Gastrocnemius medialis (tissue), 4 donors: ENCODE data around the gene LEFTY1. TPM values are rescaled to one million over a fixed set of nuclear protein-coding genes. Genes with fewer than 3 reads are reported as not detected.
A peak's percentile ranks its signal among the peaks of the same experiment; 100 is the strongest.

ENCODE experiments used
- ATAC-seq, 2 donors: fragments of 150-250 bp; one replicate each; pipeline ENCODE4 v1.9.1; 2016
- DNase-seq, 2 donors: peaks; one replicate each; pipeline ENCODE4 v3.0.0-alpha.2; 2019
- H3K27ac ChIP-seq, 4 donors: fragments of 200-600 bp; sonication (generic); 1 replicate in 1 of 4; 2 replicates in 3 of 4; pipeline ENCODE4 v1.5.1; 2016 to 2018; ENCODE audit warnings: mild to moderate bottlenecking in 2 of 4, moderate library complexity in 1 of 4
- H3K27me3 ChIP-seq, 3 donors: fragments of 200-600 bp; sonication (generic) in 2 of 3; 1 replicate in 1 of 3; 2 replicates in 2 of 3; pipeline versions ENCODE4 v1.5.1 to v1.6.0; 2016 to 2019; ENCODE audit warnings: mild to moderate bottlenecking in 1 of 3, moderate library complexity in 1 of 3
- H3K36me3 ChIP-seq, 2 donors: fragments of 200-600 bp; sonication (generic) in 1 of 2; one replicate each; pipeline ENCODE4 v1.5.1; 2017 to 2018
- H3K4me1 ChIP-seq, 2 donors: fragments of 200-600 bp; sonication (generic) in 1 of 2; one replicate each; pipeline ENCODE4 v1.5.1; 2016 to 2017; ENCODE audit warnings: mild to moderate bottlenecking in 2 of 2
- H3K4me3 ChIP-seq, 4 donors: fragments of 200-600 bp; sonication (generic) in 3 of 4; 1 replicate in 1 of 4; 2 replicates in 3 of 4; pipeline ENCODE4 v1.5.1; 2016 to 2019; ENCODE audit warnings: mild to moderate bottlenecking in 2 of 4
- H3K9me3 ChIP-seq, 3 donors: fragments of 200-600 bp; sonication (generic) in 2 of 3; 1 replicate in 1 of 3; 2 replicates in 2 of 3; pipeline ENCODE4 v1.5.1; 2016 to 2019
- POLR2A ChIP-seq, 2 donors: fragments of 450-650 bp; IDR thresholded peaks; one replicate each; pipeline ENCODE4 v1.6.1; 2017; ENCODE audit warnings: antibody characterized with exemption in 2 of 2, mild to moderate bottlenecking in 2 of 2, moderate library complexity in 2 of 2
- in situ Hi-C, 4 donors: fragments of 200-750 bp; cut with MboI; loops; one replicate each; pipeline versions ENCODE4 v1.15.0 to v1.8.0; 2017; ENCODE audit warnings: low sequenced_read_pairs in 4 of 4
- intact Hi-C: fragments of 100-400 bp; cut with DNase I; formaldehyde crosslinking; loops from one replicate; pipeline ENCODE4 v1.15.1; 2023; ENCODE audit warnings: low total_unique reads
- total RNA-seq, 4 donors: library from RNA; depleted of rRNA; stranded (reverse); fragments of >200 nt; gene quantifications; one replicate each; pipeline versions ENCODE4 v1.1.0 to v1.2.3, GENCODE V29; 2016
- TF ChIP-seq, protein P1 (sequence below), 5 experiments: fragments of 450-650 bp in 3 of 5; fragments of 200-600 bp in 2 of 5; sonication (generic) in 2 of 5; IDR thresholded peaks in 4 of 5; conservative IDR thresholded peaks in 1 of 5; 1 replicate in 4 of 5; 2 replicates in 1 of 5; pipeline ENCODE4 v1.5.1; 2016 to 2019; ENCODE audit warnings: antibody characterized with exemption in 5 of 5, mild to moderate bottlenecking in 3 of 5, moderate library complexity in 3 of 5

The LEFTY1 gene
- total RNA-seq, 4 donors from 2014 or later: 0.97 TPM; not detected in 3

DNA sequence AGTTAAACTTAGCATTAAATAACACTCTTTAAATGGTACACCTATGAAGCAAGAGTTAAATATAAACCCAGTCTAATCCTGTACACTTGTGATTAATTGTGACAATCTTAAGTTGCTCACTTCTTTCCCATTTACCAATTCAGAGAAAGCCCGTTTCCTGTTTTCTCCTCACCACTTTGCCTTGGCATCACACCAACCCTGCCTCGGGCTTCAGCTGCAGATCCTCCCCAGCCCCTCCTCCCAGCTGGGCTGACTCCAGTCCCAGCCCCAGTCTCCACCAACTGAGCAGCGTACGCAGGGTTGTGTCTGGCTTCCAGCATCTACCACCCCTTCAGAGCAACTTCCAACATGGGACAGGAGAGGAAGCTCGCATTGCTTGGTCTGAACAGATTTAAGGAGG lies 31.0 kb upstream of the LEFTY1 start:
- peak; percentile 29 to 42 for DNase-seq
- TF ChIP-seq, protein P1, sequence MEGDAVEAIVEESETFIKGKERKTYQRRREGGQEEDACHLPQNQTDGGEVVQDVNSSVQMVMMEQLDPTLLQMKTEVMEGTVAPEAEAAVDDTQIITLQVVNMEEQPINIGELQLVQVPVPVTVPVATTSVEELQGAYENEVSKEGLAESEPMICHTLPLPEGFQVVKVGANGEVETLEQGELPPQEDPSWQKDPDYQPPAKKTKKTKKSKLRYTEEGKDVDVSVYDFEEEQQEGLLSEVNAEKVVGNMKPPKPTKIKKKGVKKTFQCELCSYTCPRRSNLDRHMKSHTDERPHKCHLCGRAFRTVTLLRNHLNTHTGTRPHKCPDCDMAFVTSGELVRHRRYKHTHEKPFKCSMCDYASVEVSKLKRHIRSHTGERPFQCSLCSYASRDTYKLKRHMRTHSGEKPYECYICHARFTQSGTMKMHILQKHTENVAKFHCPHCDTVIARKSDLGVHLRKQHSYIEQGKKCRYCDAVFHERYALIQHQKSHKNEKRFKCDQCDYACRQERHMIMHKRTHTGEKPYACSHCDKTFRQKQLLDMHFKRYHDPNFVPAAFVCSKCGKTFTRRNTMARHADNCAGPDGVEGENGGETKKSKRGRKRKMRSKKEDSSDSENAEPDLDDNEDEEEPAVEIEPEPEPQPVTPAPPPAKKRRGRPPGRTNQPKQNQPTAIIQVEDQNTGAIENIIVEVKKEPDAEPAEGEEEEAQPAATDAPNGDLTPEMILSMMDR (IDR thresholded peaks at IDR 0.05 in 4 of 5, conservative IDR thresholded peaks at IDR 0.05 in 1 of 5): no peak
- TF ChIP-seq POLR2A (IDR thresholded peaks at IDR 0.05): no peak
- Histone ChIP-seq H3K36me3 (peaks cover 0 to 42% of the 10 kb centered on the region in 2 donors), H3K4me1 (peaks cover 15 to 16% of the 10 kb centered on the region in 2 donors), H3K27me3 (no peaks in the 10 kb centered on the region), H3K27ac (peak overlapping the region in 1 of 4 donors; percentile 11), H3K4me3 (no peak overlapping the region), H3K9me3 (no peaks in the 10 kb centered on the region)
- intact Hi-C loops: no loop called here
- in situ Hi-C loops: loop anchor here in 2 of 4 donors (10.0 kb wide), 2 partner anchors 145 to 445 kb away; partner anchors contain the start of gene SRP9 (in 2 of the 2)
- ATAC-seq: no peak

DNA sequence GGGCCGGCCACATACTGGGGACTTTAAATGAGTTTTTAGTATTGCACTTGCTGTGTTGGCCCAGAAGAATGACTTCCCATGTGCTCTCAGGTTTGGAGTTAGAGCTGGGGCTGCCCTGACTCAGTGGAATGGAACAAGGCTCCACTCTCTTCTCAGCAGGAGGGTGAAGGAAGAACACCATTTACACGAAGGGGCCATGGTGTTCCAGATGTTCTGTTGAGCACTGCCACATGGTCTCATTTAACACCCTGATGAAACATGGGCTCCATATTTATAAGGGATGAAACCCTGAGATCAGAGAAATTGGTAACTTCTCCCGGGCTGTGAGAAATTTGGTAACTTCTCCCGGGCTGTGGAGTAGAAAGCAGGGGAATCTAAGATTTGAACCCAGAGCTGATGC lies 29.3 kb upstream of the LEFTY1 start:
- no peaks in the 10 kb centered on the region for H3K9me3 ChIP-seq
- H3K4me3 ChIP-seq: no peak overlapping the region
- peaks cover 0 to 42% of the 10 kb centered on the region in 2 donors for H3K36me3 ChIP-seq
- in situ Hi-C loops: loop anchor here in 2 of 4 donors (10.0 kb wide), 2 partner anchors 143 to 443 kb away; partner anchors contain the start of gene SRP9 (in 2 of the 2)
- H3K27me3 ChIP-seq: no peaks in the 10 kb centered on the region
- intact Hi-C loops: no loop called here
- TF ChIP-seq, protein P1 (IDR thresholded peaks at IDR 0.05 in 4 of 5, conservative IDR thresholded peaks at IDR 0.05 in 1 of 5): no peak
- TF ChIP-seq POLR2A (IDR thresholded peaks at IDR 0.05): no peak
- no peak overlapping the region for H3K27ac ChIP-seq
- DNase-seq (no peak), ATAC-seq (no peak)
- H3K4me1 ChIP-seq: peaks cover 10 to 12% of the 10 kb centered on the region in 2 donors

DNA sequence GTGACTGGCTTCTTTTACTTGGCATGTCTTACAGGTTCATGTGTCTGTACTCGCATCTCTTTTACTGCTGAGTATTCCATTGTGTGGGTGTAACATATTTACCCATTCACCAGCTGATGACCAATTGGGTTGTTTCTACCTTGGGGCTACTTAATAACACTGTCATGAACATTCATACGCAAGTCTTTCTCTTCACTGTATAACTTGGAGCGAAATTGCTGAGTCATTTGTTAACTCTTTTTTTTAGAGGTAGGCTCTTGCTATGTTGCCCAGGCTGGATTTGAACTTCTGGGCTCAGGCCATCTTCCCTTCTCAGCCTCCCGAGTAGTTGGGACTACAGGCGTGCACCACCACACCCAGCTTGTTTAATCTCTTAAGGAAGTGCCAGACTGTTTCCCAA lies 28.6 kb upstream of the LEFTY1 start:
- H3K9me3 ChIP-seq: no peaks in the 10 kb centered on the region

DNA sequence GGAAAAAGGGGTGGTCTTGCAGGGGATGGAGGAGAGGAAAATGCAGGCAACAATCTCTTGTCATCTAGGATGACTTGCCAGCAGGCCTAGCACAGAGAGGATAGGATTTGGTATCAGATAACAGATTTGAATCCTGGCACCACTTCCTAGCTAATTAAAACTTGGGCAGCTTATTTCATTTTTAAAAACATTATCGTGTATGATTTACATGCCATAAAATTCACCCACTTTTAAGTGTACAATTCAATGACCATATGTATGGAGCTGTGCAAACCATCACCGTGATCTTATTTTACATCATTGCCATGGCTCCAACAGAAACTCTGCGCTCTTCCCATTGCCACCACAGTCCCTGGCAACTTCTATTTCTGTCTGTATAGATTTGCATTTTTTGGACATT lies 28.2 kb upstream of the LEFTY1 start:
- peaks cover 0 to 38% of the 10 kb centered on the region in 2 donors for H3K36me3 ChIP-seq
- H3K9me3 ChIP-seq: no peaks in the 10 kb centered on the region
- no peaks in the 10 kb centered on the region for H3K27me3 ChIP-seq
- in situ Hi-C loops (loop anchor here in 2 of 4 donors (10.0 kb wide), 2 partner anchors 142 to 442 kb away; partner anchors contain the start of gene SRP9 (in 2 of the 2)), intact Hi-C loops (no loop called here)
- TF ChIP-seq POLR2A (IDR thresholded peaks at IDR 0.05): no peak
- TF ChIP-seq, protein P1 (IDR thresholded peaks at IDR 0.05 in 4 of 5, conservative IDR thresholded peaks at IDR 0.05 in 1 of 5): no peak
- no peak overlapping the region for H3K4me3 ChIP-seq
- H3K4me1 ChIP-seq: peaks cover 6% of the 10 kb centered on the region in 2 donors
- DNase-seq: no peak
- no peak for ATAC-seq
- no peak overlapping the region for H3K27ac ChIP-seq

More for the DNA sequence above, 28.6 kb upstream of the LEFTY1 start:
- Histone ChIP-seq H3K4me3 (no peak overlapping the region), H3K4me1 (peaks cover 6% of the 10 kb centered on the region in 2 donors), H3K36me3 (peaks cover 0 to 42% of the 10 kb centered on the region in 2 donors), H3K27ac (no peak overlapping the region), H3K27me3 (no peaks in the 10 kb centered on the region)
- no peak for DNase-seq
- intact Hi-C loops: no loop called here
- no peak for ATAC-seq
- TF ChIP-seq, protein P1 (IDR thresholded peaks at IDR 0.05 in 4 of 5, conservative IDR thresholded peaks at IDR 0.05 in 1 of 5): no peak
- TF ChIP-seq POLR2A (IDR thresholded peaks at IDR 0.05): no peak
- in situ Hi-C loops: loop anchor here in 2 of 4 donors (10.0 kb wide), 2 partner anchors 143 to 443 kb away; partner anchors contain the start of gene SRP9 (in 2 of the 2)
